ENCODE measurements around the gene PEX11B. TPM values are rescaled to one million over a fixed set of nuclear protein-coding genes. Genes with fewer than 3 reads are reported as not detected.

The PEX11B gene
- total RNA-seq, 1 donor from 2014 or later: 47.7 TPM

DNA sequence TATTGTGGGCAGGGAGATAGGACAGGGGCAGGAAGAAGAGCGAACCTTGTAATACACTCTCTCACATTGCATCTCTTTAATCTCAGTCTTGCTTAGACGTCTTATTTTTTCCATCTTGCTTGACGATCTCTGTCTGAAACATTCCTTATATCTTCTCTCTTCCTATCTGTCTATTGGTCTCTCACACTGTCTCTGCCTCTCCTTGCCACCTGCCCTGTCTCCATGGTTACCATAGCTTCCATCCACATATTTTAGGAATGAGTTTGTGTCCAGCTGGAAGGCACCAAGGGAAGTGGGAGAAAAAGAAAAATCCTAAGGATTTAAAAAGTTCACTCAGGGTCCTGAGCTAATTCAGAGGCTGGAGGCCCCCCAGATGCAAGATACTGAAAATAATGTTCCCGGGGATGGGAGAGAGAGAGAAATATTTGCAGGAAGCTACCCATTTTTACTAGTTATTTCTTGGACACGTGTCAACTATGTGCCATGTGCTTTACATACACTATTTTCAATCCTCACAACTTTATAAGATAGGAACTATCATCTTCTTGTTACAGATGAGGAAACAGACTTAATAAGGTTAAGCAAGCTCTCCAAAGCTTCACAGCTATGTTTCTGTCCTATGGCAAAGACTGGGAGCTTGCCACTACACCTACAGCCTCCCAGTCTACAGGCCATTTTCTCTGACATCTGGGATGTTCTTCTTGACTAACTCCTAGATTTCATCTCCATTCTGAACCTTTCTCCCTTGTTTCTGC lies 44.9 kb upstream of the PEX11B start:
- Mint-ChIP-seq H3K27ac (peak overlapping the region; percentile 96), H3K27me3 (no peaks in the 10 kb centered on the region), H3K9me3 (peaks cover 2% of the 10 kb centered on the region), H3K36me3 (ENCODE audit: low read depth) (peaks cover 14% of the 10 kb centered on the region), H3K4me3 (peak overlapping the region; percentile 97), H3K4me1 (peaks cover 57% of the 10 kb centered on the region)
- CTCF ChIA-PET: interaction anchor here (1.0 to 2.5 kb wide), 12 partner anchors 14 to 243 kb away, joined by 3 to 26 read pairs (median 4); partner anchors contain the start of genes ITGA10, NUDT17, PEX11B and RBM8A
- no peak for DNase-seq
- POLR2A ChIA-PET: interaction anchor here (0.6 to 5.1 kb wide), 17 partner anchors 10 to 139 kb away, joined by 3 to 128 read pairs (median 9); partner anchors contain the start of genes ANKRD35, NUDT17, PEX11B and PIAS3
- no peak for ATAC-seq (ENCODE audit: low read depth)
- intact Hi-C loops (cut with micrococcal nuclease): loop anchor here (1.0 to 5.0 kb wide), 4 partner anchors 15 to 104 kb away; partner anchors contain the start of genes PIAS3, RBM8A and TXNIP
- TF ChIP-seq, protein P1, sequence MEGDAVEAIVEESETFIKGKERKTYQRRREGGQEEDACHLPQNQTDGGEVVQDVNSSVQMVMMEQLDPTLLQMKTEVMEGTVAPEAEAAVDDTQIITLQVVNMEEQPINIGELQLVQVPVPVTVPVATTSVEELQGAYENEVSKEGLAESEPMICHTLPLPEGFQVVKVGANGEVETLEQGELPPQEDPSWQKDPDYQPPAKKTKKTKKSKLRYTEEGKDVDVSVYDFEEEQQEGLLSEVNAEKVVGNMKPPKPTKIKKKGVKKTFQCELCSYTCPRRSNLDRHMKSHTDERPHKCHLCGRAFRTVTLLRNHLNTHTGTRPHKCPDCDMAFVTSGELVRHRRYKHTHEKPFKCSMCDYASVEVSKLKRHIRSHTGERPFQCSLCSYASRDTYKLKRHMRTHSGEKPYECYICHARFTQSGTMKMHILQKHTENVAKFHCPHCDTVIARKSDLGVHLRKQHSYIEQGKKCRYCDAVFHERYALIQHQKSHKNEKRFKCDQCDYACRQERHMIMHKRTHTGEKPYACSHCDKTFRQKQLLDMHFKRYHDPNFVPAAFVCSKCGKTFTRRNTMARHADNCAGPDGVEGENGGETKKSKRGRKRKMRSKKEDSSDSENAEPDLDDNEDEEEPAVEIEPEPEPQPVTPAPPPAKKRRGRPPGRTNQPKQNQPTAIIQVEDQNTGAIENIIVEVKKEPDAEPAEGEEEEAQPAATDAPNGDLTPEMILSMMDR (IDR thresholded peaks at IDR 0.05): no peak

GRCh38 chr1:145962157-145963102 lies 43.9 kb upstream of the PEX11B start:
- H3K27me3 Mint-ChIP-seq: no peaks in the 10 kb centered on the region
- POLR2A ChIA-PET: interaction anchor here (0.5 to 5.1 kb wide), 14 partner anchors 17 to 117 kb away, joined by 3 to 128 read pairs (median 8); partner anchors contain the start of genes NUDT17, PEX11B, PIAS3 and RBM8A
- H3K4me1 Mint-ChIP-seq: peaks cover 61% of the 10 kb centered on the region
- ATAC-seq (ENCODE audit: low read depth): no peak
- CTCF ChIA-PET: interaction anchor here (1.4 to 2.4 kb wide), 3 partner anchors 35 to 70 kb away, joined by 4 to 10 read pairs (median 5); partner anchors contain the start of gene RBM8A
- TF ChIP-seq, protein P1 (IDR thresholded peaks at IDR 0.05): no peak
- peak overlapping the region; percentile 97 for H3K4me3 Mint-ChIP-seq
- peak overlapping the region; percentile 96 for H3K27ac Mint-ChIP-seq
- peak; percentile 30 for DNase-seq
- intact Hi-C loops (cut with micrococcal nuclease): loop anchor here (1.0 to 5.0 kb wide), 2 partner anchors 35 to 103 kb away; partner anchors contain the start of genes PIAS3 and TXNIP
- H3K9me3 Mint-ChIP-seq: no peaks in the 10 kb centered on the region
- peaks cover 10% of the 10 kb centered on the region for H3K36me3 Mint-ChIP-seq (ENCODE audit: low read depth)

- Mint-ChIP-seq H3K36me3 (ENCODE audit: low read depth) (peaks cover 10% of the 10 kb centered on the region), H3K27me3 (no peaks in the 10 kb centered on the region), H3K27ac (peak overlapping the region; percentile 64), H3K4me1 (peaks cover 69% of the 10 kb centered on the region), H3K4me3 (peak overlapping the region; percentile 90), H3K9me3 (no peaks in the 10 kb centered on the region)
- ATAC-seq (ENCODE audit: low read depth) (no peak), DNase-seq (peak; percentile 29)
- intact Hi-C loops (cut with micrococcal nuclease): loop anchor here (5.0 kb wide), 1 partner anchor 36 kb away; the partner anchor contains the start of gene TXNIP
- TF ChIP-seq, protein P1 (IDR thresholded peaks at IDR 0.05): no peak
- ChIA-PET POLR2A (interaction anchor here (0.7 to 5.1 kb wide), 9 partner anchors 18 to 116 kb away, joined by 3 to 128 read pairs (median 8); partner anchors contain the start of genes NUDT17, PEX11B, PIAS3 and RBM8A), CTCF (interaction anchor here (2.0 kb wide), 1 partner anchor 35 kb away, joined by 5 read pairs; the partner anchor contains the start of gene RBM8A)
Observed at GRCh38 chr1:145961425-145962156, 43.1 kb upstream of the PEX11B start.

GRCh38 chr1:145961109-145961424 lies 42.5 kb upstream of the PEX11B start:
- ChIA-PET POLR2A (interaction anchor here (0.5 to 5.1 kb wide), 7 partner anchors 18 to 102 kb away, joined by 3 to 59 read pairs (median 8); partner anchors contain the start of genes PIAS3 and RBM8A), CTCF (interaction anchor here (2.0 kb wide), 1 partner anchor 34 kb away, joined by 5 read pairs; the partner anchor contains the start of gene RBM8A)
- peaks cover 74% of the 10 kb centered on the region for H3K4me1 Mint-ChIP-seq
- TF ChIP-seq, protein P1 (IDR thresholded peaks at IDR 0.05): no peak
- H3K36me3 Mint-ChIP-seq (ENCODE audit: low read depth): peaks cover 10% of the 10 kb centered on the region
- no peaks in the 10 kb centered on the region for H3K9me3 Mint-ChIP-seq
- ATAC-seq (ENCODE audit: low read depth) (no peak), DNase-seq (no peak)
- peak overlapping the region; percentile 76 for H3K27ac Mint-ChIP-seq
- intact Hi-C loops (cut with micrococcal nuclease): loop anchor here (5.0 kb wide), 1 partner anchor 36 kb away; the partner anchor contains the start of gene TXNIP
- peak overlapping the region; percentile 90 for H3K4me3 Mint-ChIP-seq
- no peaks in the 10 kb centered on the region for H3K27me3 Mint-ChIP-seq
